Natural killer cell treated with Interleukin-12 subunit alpha and Interleukin-12 subunit beta and Interleukin-15 and Interleukin-18, amount 100 ng/mL, for 72 hours (primary cell): ENCODE results near the gene KCNH1. TPM values are rescaled to one million over a fixed set of nuclear protein-coding genes. Genes with fewer than 3 reads are reported as not detected.

Source experiments
- ATAC-seq, 2 donors: fragments of 150-1000 bp; cut with Tn5 transposase in 1 of 2; sonication (Bioruptor Pico), chemical (Tn5 transposase) in 1 of 2; 2 replicates each; pipeline ENCODE4 v1.10.0; 2021
- DNase-seq: peaks from one replicate; pipeline ENCODE4 v3.0.0; 2022; ENCODE audit warnings: low spot score
- H3K27ac Mint-ChIP-seq, 2 donors: 1 replicate in 1 of 2; 2 replicates in 1 of 2; pipeline ENCODE4 v1.8.0; 2022; ENCODE audit warnings: mixed read lengths in 2 of 2, mild to moderate bottlenecking in 1 of 2, moderate library complexity in 1 of 2
- H3K27me3 Mint-ChIP-seq, 2 donors: 1 replicate in 1 of 2; 2 replicates in 1 of 2; pipeline ENCODE4 v1.8.0; 2022; ENCODE audit warnings: mixed read lengths in 2 of 2
- H3K36me3 Mint-ChIP-seq: one replicate; pipeline ENCODE4 v1.8.0; 2022; ENCODE audit warnings: mixed read lengths
- H3K4me1 Mint-ChIP-seq, 2 donors: 1 replicate in 1 of 2; 2 replicates in 1 of 2; pipeline ENCODE4 v1.8.0; 2022; ENCODE audit warnings: low read depth in 2 of 2, mixed read lengths in 2 of 2, mild to moderate bottlenecking in 1 of 2
- H3K4me3 Mint-ChIP-seq: one replicate; pipeline ENCODE4 v1.8.0; 2022; ENCODE audit warnings: mixed read lengths
- H3K9me3 Mint-ChIP-seq: 2 replicates; pipeline ENCODE4 v1.8.0; 2022; ENCODE audit warnings: mixed read lengths
- total RNA-seq, 2 donors: library from RNA; stranded (reverse); gene quantifications; one replicate each; pipeline ENCODE4 v1.2.3, GENCODE V29; 2022

KCNH1 gene
- total RNA-seq, 2 donors from 2014 or later = not detected

DNA sequence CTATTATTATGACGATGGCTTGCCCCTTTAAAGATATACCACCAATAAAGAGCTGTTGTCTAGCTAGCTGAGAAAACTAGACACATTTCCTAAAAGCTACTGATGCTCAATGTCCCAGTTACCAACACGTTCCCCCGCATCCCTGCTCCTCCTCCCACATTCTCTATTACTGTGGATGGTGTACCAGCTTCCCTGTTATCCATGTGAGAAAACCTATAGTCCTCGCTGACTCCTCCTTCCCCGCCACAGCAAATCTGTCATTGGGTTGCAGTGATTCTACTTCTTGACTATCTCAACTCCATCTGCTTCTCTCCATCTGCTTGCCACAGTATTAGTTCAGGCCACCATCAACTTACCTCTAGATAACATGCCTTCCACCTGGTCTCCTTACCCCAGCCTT lies 337.5 kb downstream of the KCNH1 start:
- DNase-seq (no peak), ATAC-seq (no peak)
- Mint-ChIP-seq H3K4me3 (no peak overlapping the region), H3K4me1 (no peaks in the 10 kb centered on the region), H3K27me3 (peaks cover 12 to 32% of the 10 kb centered on the region in 2 donors), H3K27ac (no peak overlapping the region), H3K36me3 (no peaks in the 10 kb centered on the region), H3K9me3 (peaks cover 5% of the 10 kb centered on the region)

DNA sequence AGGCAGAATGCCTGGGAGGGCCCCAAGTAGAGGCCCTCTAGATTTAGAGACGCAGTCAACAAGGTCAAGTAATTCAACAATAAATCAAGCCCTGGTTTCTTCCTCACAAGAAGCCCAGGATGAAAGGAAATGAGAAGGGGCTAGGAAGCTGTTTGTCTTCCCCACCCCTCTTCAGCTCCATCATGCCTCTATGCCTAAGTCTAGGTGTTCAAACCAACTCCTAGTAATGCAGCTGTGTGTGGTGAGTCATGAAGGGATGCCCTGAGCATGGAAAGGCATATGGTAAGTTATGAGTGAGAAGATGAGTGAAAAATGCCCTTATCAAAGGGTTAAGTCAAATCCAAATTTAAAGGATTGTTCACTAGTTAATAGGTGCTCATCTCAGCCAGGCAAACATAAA lies 339.5 kb downstream of the KCNH1 start:
- H3K4me1 Mint-ChIP-seq = no peaks in the 10 kb centered on the region
- peaks cover 14 to 46% of the 10 kb centered on the region in 2 donors for H3K27me3 Mint-ChIP-seq
- ATAC-seq (no peak), DNase-seq (no peak)
- H3K9me3 Mint-ChIP-seq = peaks cover 11% of the 10 kb centered on the region
- no peaks in the 10 kb centered on the region for H3K36me3 Mint-ChIP-seq
- H3K27ac Mint-ChIP-seq = no peak overlapping the region
- no peak overlapping the region for H3K4me3 Mint-ChIP-seq

DNA sequence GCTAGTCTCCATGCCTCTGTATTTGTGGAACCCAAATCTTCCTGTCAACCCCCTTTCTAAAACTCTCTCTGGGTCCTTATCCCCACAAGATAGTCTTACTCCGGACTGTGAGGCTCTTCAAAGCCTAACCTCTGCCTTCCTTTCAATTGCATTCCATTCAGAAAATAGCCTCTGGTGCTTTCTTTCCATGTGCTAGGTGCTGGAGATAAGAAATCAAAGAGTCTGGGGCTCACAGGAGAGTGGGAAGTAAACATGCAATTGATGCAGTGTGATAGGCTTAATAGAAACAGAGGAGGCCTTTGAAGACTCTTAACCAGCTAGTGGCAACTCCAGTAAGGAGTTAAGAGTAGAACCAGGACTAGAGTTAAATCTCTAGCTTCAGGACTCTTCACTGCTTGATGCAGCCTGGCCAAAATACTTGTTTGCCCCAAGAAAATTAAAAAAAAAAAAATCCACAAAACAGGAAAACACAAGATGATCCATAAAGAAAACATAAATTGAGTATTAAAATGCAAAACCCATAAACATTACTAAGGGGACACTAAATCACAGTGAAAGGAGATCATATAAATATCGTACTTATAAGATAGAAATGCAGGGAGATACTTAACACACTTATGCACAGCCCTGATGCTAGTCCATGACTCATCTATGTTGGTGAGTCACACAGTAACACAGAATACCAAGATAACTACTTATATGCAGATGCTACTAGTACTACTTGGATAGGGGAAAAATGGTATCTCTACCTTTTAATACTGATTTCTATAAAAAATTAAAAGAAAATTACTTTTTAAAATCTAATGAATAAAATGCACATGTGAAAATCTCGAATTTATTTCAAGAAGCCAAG lies 341.5 kb downstream of the KCNH1 start:
- no peak for DNase-seq
- no peaks in the 10 kb centered on the region for H3K36me3 Mint-ChIP-seq
- H3K4me1 Mint-ChIP-seq = no peaks in the 10 kb centered on the region
- H3K9me3 Mint-ChIP-seq = peaks cover 11% of the 10 kb centered on the region
- ATAC-seq = no peak
- no peak overlapping the region for H3K27ac Mint-ChIP-seq
- H3K4me3 Mint-ChIP-seq = no peak overlapping the region
- peaks cover 14 to 46% of the 10 kb centered on the region in 2 donors for H3K27me3 Mint-ChIP-seq

DNA sequence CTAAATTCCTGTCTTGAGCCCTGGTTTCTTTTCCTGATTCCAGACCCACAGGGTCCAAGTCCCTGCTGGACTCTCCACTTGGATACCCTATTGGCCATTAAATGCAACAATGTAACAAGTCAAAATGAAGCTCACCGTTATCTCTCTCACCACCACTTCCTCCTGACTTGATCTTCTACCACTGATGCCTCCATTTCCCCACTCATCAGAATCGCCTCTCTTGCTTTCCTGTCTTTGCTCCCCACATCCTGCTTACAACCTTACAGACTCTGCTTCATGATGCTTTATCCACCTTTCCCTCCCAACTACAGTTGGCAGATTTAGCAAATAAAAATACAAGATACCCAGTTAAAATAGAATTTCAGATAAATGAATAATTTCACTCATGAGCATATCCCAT lies 343.8 kb downstream of the KCNH1 start:
- DNase-seq (no peak), ATAC-seq (no peak)
- Mint-ChIP-seq H3K27me3 (peaks cover 22 to 47% of the 10 kb centered on the region in 2 donors), H3K4me1 (no peaks in the 10 kb centered on the region), H3K4me3 (no peak overlapping the region), H3K9me3 (peaks cover 14% of the 10 kb centered on the region), H3K27ac (no peak overlapping the region), H3K36me3 (no peaks in the 10 kb centered on the region)

DNA sequence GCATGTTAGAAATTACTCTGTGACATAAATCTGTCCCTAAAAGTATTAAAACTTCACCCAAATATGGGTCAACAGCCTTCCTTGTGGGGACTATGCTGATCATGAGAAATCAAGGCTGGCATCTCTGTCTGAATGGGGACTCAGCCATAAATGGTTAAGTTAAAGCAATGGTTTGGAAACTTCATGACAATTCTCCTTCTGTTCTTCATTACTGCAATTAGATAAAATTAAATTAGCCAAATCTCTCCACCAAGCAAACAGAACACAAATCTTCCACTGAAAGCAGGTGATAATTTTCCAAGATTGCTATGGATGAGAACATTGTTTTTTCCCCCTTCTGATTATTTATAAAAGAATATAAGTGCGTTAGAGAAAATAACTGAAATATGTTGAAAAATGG lies 346.1 kb downstream of the KCNH1 start:
- no peak for DNase-seq

DNA sequence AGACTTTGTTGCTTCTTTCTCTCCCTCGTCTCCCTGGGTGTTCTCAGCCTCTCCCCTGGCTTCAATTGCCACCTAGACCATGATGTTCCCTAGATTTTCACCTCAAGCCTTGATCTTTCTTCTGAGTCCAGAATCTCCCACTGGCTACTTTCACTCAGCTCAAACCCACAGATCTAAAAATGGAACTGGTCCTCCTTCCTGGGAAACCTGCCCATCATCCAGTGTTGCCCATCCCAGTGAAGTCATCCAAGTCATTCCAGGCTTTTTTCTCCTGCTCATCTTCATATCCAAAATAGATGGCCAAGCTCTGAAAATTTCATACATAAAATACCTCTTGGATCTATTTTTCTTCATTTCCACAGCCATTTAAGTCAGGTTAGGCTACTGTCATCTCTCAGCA lies 347.4 kb downstream of the KCNH1 start:
- peaks cover 10% of the 10 kb centered on the region for H3K9me3 Mint-ChIP-seq
- DNase-seq = no peak
- no peaks in the 10 kb centered on the region for H3K36me3 Mint-ChIP-seq
- no peak overlapping the region for H3K27ac Mint-ChIP-seq
- no peak for ATAC-seq
- no peaks in the 10 kb centered on the region for H3K4me1 Mint-ChIP-seq
- H3K27me3 Mint-ChIP-seq = peaks cover 19 to 37% of the 10 kb centered on the region in 2 donors
- H3K4me3 Mint-ChIP-seq = no peak overlapping the region

More for the DNA sequence above, 346.1 kb downstream of the KCNH1 start:
- Mint-ChIP-seq H3K9me3 (peaks cover 14% of the 10 kb centered on the region), H3K4me1 (no peaks in the 10 kb centered on the region), H3K27me3 (peaks cover 19 to 49% of the 10 kb centered on the region in 2 donors), H3K36me3 (no peaks in the 10 kb centered on the region), H3K27ac (no peak overlapping the region), H3K4me3 (no peak overlapping the region)
- no peak for ATAC-seq

DNA sequence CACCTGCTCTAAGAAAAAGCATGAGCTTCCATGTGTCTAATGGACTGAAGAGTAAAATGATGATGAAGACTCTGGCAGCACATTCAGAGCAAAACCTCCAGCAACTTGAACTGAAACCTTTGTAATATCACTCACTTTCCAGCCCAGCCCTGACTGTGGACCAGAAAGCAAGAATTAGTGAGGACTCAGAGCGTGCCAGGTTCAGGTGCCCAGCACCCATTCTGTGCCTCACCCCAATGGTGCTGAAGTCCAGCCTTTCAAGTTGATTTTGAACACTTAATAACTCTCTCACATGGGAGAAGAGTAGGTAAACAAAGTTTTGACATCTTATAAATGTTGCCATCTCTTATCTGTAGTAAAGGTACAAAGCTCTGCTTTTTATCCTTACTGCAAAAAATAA lies 350.0 kb downstream of the KCNH1 start:
- H3K27me3 Mint-ChIP-seq = peaks cover 12 to 21% of the 10 kb centered on the region in 2 donors
- H3K9me3 Mint-ChIP-seq = peaks cover 3% of the 10 kb centered on the region
- H3K4me3 Mint-ChIP-seq = no peak overlapping the region
- ATAC-seq (no peak), DNase-seq (no peak)
- no peaks in the 10 kb centered on the region for H3K36me3 Mint-ChIP-seq
- H3K4me1 Mint-ChIP-seq = no peaks in the 10 kb centered on the region
- no peak overlapping the region for H3K27ac Mint-ChIP-seq

DNA sequence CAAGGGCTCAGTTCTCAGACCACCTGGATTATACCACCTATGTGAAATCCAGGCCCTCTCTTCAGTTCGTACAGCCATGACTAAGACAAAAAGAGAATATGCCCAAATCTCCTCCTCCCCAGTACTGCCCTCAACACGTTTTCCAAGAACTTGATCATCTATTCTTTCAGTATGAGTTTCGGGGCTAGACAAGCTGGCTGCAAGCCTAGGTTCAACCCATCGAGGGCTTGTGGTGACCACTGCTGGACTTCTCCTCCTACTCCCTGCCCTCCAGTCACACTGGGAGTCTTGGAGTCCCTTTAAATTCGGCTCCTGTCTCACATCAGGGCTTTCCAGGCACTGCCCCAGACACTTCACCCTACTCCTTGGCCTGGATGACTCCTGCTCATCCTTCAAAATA lies 352.3 kb downstream of the KCNH1 start:
- H3K27me3 Mint-ChIP-seq = peaks cover 9 to 20% of the 10 kb centered on the region in 2 donors
- ATAC-seq (no peak), DNase-seq (no peak)
- no peaks in the 10 kb centered on the region for H3K4me1 Mint-ChIP-seq
- H3K27ac Mint-ChIP-seq = no peak overlapping the region
- no peak overlapping the region for H3K4me3 Mint-ChIP-seq
- H3K36me3 Mint-ChIP-seq = no peaks in the 10 kb centered on the region
- H3K9me3 Mint-ChIP-seq = no peaks in the 10 kb centered on the region

DNA sequence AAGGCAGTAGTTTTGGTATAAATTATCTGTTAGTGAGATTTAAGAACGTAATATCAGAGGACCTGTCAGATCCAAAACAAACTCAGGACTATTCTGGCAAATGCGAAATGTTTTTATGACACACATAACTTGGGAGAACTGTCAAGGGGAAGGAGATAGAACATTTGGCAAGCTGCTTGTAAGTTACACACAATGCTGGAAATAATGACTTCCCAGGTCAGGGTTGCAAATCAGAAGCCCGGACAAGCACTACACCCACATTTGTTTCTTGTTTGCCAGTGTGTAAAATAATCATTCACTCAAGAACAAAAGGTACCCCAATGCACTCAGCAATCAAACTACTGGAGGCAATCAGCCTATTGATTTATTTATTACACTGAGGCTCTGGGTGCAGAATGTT lies 354.7 kb downstream of the KCNH1 start:
- no peaks in the 10 kb centered on the region for H3K36me3 Mint-ChIP-seq
- H3K27me3 Mint-ChIP-seq = peaks cover 8 to 10% of the 10 kb centered on the region in 2 donors
- H3K4me1 Mint-ChIP-seq = no peaks in the 10 kb centered on the region
- no peaks in the 10 kb centered on the region for H3K9me3 Mint-ChIP-seq
- H3K27ac Mint-ChIP-seq = no peak overlapping the region
- DNase-seq (no peak), ATAC-seq (no peak)
- H3K4me3 Mint-ChIP-seq = no peak overlapping the region

DNA sequence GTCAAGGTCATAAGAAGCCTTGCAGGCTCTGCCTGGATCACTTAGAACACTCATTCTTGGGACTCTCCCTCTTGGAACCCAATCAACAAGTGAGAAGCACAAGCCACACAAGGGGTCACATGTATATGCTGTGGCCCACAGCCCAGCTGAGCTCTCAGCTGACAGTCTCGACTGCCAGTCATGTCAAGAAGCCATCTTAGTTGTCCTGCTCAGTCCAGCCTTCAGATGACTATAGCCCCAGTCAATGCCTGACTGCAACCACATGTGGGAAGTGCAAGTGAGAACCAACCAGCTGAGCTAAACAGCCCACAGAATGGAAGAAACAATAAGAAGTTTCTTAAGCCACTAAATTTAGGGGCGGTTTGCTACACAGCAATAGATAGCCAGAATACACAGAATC lies 356.0 kb downstream of the KCNH1 start:
- H3K9me3 Mint-ChIP-seq = no peaks in the 10 kb centered on the region
- no peaks in the 10 kb centered on the region for H3K36me3 Mint-ChIP-seq
- no peak overlapping the region for H3K4me3 Mint-ChIP-seq
- H3K27ac Mint-ChIP-seq = no peak overlapping the region
- ATAC-seq (no peak), DNase-seq (no peak)
- H3K4me1 Mint-ChIP-seq = no peaks in the 10 kb centered on the region
- peaks cover 13 to 18% of the 10 kb centered on the region in 2 donors for H3K27me3 Mint-ChIP-seq

DNA sequence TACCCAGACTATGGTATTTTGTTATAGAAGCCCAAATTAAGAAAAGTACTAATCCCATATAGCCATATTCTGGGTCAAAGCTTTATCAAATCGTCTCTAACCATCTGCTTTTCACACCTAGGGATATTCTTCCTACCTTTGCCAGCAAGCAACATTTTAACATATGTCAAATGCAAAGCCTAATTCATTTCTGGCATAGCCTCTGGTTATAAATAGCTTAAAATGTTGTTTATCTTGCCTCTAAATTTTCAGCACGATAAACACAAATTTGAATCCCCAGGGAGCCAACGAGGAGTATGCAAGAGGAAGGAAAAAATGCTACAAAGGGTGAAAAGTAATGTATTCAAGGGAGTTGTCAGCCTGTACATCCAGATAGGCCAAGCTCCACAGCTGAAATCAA lies 357.2 kb downstream of the KCNH1 start:
- no peak for ATAC-seq
- Mint-ChIP-seq H3K9me3 (no peaks in the 10 kb centered on the region), H3K27me3 (peaks cover 8 to 18% of the 10 kb centered on the region in 2 donors), H3K36me3 (no peaks in the 10 kb centered on the region), H3K27ac (no peak overlapping the region), H3K4me1 (no peaks in the 10 kb centered on the region), H3K4me3 (no peak overlapping the region)
- DNase-seq = no peak

DNA sequence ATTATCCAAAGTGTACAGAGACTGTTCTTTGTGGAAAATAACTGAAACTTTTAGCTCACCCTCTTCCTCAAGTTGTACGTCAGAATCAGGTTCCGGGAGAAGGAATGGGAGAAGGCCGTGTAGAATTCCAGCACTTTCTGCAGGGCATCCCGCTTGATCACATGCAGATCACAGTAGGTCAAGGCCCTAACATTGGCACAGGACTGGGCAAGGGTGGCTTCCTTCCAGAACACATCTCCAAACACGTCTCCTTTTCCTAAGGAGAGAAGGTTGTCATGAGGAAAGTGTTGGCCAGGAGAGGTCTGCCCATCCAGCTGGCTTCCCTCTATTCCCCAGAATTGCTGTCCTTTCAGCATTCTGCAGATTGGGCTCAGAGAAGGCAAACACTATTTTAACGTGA lies 358.7 kb downstream of the KCNH1 start:
- Mint-ChIP-seq H3K27me3 (peaks cover 8 to 18% of the 10 kb centered on the region in 2 donors), H3K4me1 (no peaks in the 10 kb centered on the region), H3K9me3 (no peaks in the 10 kb centered on the region), H3K27ac (no peak overlapping the region), H3K36me3 (no peaks in the 10 kb centered on the region), H3K4me3 (no peak overlapping the region)
- ATAC-seq (no peak), DNase-seq (no peak)

DNA sequence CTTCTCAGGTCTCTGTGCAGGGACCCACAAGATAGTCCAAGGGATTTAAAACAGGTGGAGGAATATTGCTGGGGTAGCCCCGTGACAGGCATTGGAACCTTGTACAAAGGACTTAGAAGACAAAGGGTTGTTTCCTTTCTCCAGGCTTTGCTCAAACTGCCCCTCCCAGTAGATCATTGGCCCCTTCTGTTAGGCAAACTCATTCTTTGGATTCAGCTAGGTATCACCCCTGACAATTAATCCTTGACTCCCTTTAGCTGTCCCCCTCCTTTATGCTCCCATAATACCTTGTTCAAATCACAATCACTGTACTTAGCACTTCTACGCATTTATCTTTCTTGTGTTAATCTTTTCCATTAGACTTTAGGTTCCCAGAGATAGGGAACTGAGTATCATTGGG lies 360.5 kb downstream of the KCNH1 start:
- no peaks in the 10 kb centered on the region for H3K36me3 Mint-ChIP-seq
- ATAC-seq (no peak), DNase-seq (no peak)
- H3K27me3 Mint-ChIP-seq = peaks cover 14 to 18% of the 10 kb centered on the region in 2 donors
- H3K9me3 Mint-ChIP-seq = no peaks in the 10 kb centered on the region
- no peak overlapping the region for H3K27ac Mint-ChIP-seq
- H3K4me3 Mint-ChIP-seq = no peak overlapping the region
- no peaks in the 10 kb centered on the region for H3K4me1 Mint-ChIP-seq

DNA sequence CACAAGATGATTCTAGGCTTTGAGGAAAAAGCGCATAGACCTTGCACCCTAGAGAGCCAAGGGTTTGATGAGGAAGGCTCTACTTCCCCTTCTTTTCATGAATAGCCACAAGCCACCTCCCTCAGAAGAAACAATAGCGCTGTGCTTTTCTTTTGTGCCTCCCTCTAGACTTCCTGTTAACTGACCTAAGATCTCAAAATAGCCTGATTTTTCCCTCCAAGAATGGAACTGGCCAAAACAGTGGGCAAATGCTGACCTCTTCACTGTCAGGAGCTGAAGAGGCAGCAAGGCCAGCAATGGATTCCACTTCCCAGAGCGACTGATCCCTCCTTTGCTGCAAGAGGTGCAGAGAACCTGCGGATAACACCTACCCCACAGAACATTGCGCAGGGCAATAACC lies 362.8 kb downstream of the KCNH1 start:
- ATAC-seq = no peak
- H3K4me1 Mint-ChIP-seq = no peaks in the 10 kb centered on the region
- H3K27ac Mint-ChIP-seq = no peak overlapping the region

More for the DNA sequence above, 362.8 kb downstream of the KCNH1 start:
- Mint-ChIP-seq H3K36me3 (no peaks in the 10 kb centered on the region), H3K27me3 (peaks cover 12% of the 10 kb centered on the region in 2 donors), H3K9me3 (no peaks in the 10 kb centered on the region), H3K4me3 (no peak overlapping the region)
- no peak for DNase-seq
